B cell (primary cell): ENCODE data around the gene MDC1. TPM values are rescaled to one million over a fixed set of nuclear protein-coding genes. Genes with fewer than 3 reads are reported as not detected.

Source experiments
- ATAC-seq: fragments of 200-7000 bp; cut with Tn5 transposase; one replicate; pipeline ENCODE4 v1.10.0; 2021; ENCODE audit warnings: low read depth, mild to moderate bottlenecking, moderate number of reproducible peaks, moderate library complexity
- CTCF ChIA-PET: fragments of 350-600 bp; sonication (Branson Sonifier 250); formaldehyde crosslinking; loops from one replicate; lab custom pipeline; 2021; ENCODE audit warnings: antibody characterized with exemption, inconsistent platforms; lab: Charles Lee
- POLR2A ChIA-PET: fragments of 350-600 bp; sonication (Branson Sonifier 250); formaldehyde crosslinking; loops from one replicate; lab custom pipeline; 2021; ENCODE audit warnings: antibody characterized with exemption; lab: Charles Lee
- DNase-seq: peaks from one replicate; pipeline ENCODE4 v3.0.0; 2013
- H2AFZ ChIP-seq: 2 replicates; pipeline ENCODE4 v1.6.1; 2012; ENCODE audit warnings: mild to moderate bottlenecking, low read depth, low read length; ENCODE audit not compliant: insufficient read depth, poor library complexity, severe bottlenecking
- H3K27ac ChIP-seq, 2 donors: 1 replicate in 1 of 2; 2 replicates in 1 of 2; pipeline ENCODE4 v1.5.1; 2012 to 2013; ENCODE audit warnings: low read length in 2 of 2, mild to moderate bottlenecking in 2 of 2, moderate library complexity in 1 of 2
- H3K27me3 ChIP-seq, 4 experiments: fragments of 200-600 bp in 1 of 4; sonication (generic) in 1 of 4; replicated peaks in 1 of 4; 1 replicate in 2 of 4; 2 replicates in 2 of 4; pipeline versions ENCODE4 v1.6.1 to v1.7.0; 2013 to 2016; ENCODE audit warnings: low read length in 3 of 4, mild to moderate bottlenecking in 2 of 4, mixed read lengths in 1 of 4, moderate library complexity in 1 of 4; ENCODE audit not compliant: insufficient read depth in 4 of 4, control insufficient read depth in 3 of 4; ENCODE audit errors: control extremely low read depth in 1 of 4
- H3K36me3 ChIP-seq, 2 experiments: replicated peaks in 1 of 2; 1 replicate in 1 of 2; 2 replicates in 1 of 2; pipeline versions ENCODE4 v1.6.1 to v1.7.1; 2013; ENCODE audit warnings: low read length in 1 of 2; ENCODE audit not compliant: insufficient read depth in 2 of 2, control insufficient read depth in 1 of 2; ENCODE audit errors: control extremely low read depth in 1 of 2, extremely low read depth in 1 of 2
- H3K4me1 ChIP-seq, 2 donors: fragments of 200-600 bp in 1 of 2; sonication (generic) in 1 of 2; 1 replicate in 1 of 2; 2 replicates in 1 of 2; pipeline versions ENCODE4 v1.5.1 to v1.6.1; 2013 to 2017; ENCODE audit warnings: low read length in 2 of 2; ENCODE audit not compliant: control insufficient read depth in 2 of 2, insufficient read depth in 2 of 2
- H3K4me2 ChIP-seq: replicated peaks from 2 replicates; pipeline ENCODE3; 2012; ENCODE audit warnings: mild to moderate bottlenecking, low read depth, low read length; ENCODE audit not compliant: poor library complexity, severe bottlenecking
- H3K4me3 ChIP-seq, 5 experiments: fragments of 200-600 bp in 1 of 5; sonication (generic) in 1 of 5; 1 replicate in 3 of 5; 2 replicates in 2 of 5; pipeline versions ENCODE4 v1.5.1 to v1.7.0; 2011 to 2016; ENCODE audit warnings: low read length in 4 of 5, mild to moderate bottlenecking in 4 of 5, low read depth in 2 of 5, control low read depth in 1 of 5, moderate library complexity in 1 of 5; ENCODE audit not compliant: insufficient read depth in 1 of 5; ENCODE audit errors: control extremely low read depth in 1 of 5, extremely low read depth in 1 of 5
- H3K79me2 ChIP-seq: fragments of 200-600 bp; sonication (generic); one replicate; pipeline ENCODE4 v1.6.0; 2016; ENCODE audit warnings: low read length; ENCODE audit not compliant: control insufficient read depth, insufficient read depth
- H3K9ac ChIP-seq: fragments of 200-600 bp; sonication (generic); 2 replicates; pipeline ENCODE4 v1.6.1; 2017; ENCODE audit warnings: mild to moderate bottlenecking, low read length, moderate library complexity
- H3K9me3 ChIP-seq, 3 donors: one replicate each; pipeline versions ENCODE4 v1.6.1 to v1.7.1; 2013; ENCODE audit warnings: low read length in 2 of 3; ENCODE audit not compliant: control insufficient read depth in 2 of 3, insufficient read depth in 1 of 3; ENCODE audit errors: control extremely low read depth in 1 of 3
- H4K20me1 ChIP-seq: 2 replicates; pipeline ENCODE4 v1.6.0; 2012; ENCODE audit warnings: mild to moderate bottlenecking, low read length; ENCODE audit not compliant: insufficient read depth, control insufficient read depth, poor library complexity, severe bottlenecking
- H3K27ac Mint-ChIP-seq: one replicate; pipeline ENCODE4 v1.8.0; 2021; ENCODE audit warnings: mixed read lengths
- H3K27me3 Mint-ChIP-seq: one replicate; pipeline ENCODE4 v1.8.0; 2021; ENCODE audit warnings: mixed read lengths
- H3K4me1 Mint-ChIP-seq: one replicate; pipeline ENCODE4 v1.8.0; 2021; ENCODE audit warnings: mixed read lengths
- H3K4me3 Mint-ChIP-seq: one replicate; pipeline ENCODE4 v1.8.0; 2021; ENCODE audit warnings: mixed read lengths
- H3K9me3 Mint-ChIP-seq: one replicate; pipeline ENCODE4 v1.8.0; 2022; ENCODE audit warnings: mixed read lengths; ENCODE audit not compliant: insufficient read depth
- CTCF ChIP-seq: fragments of 200-600 bp; IDR thresholded peaks from one replicate; pipeline ENCODE4 v1.8.0; 2022; ENCODE audit warnings: antibody characterized with exemption, mild to moderate bottlenecking
- EZH2 ChIP-seq: IDR thresholded peaks from 2 replicates; pipeline ENCODE4 v1.6.1; 2012; ENCODE audit warnings: borderline replicate concordance, low read depth, mild to moderate bottlenecking, moderate library complexity, low read length; ENCODE audit not compliant: insufficient read depth, poor library complexity, severe bottlenecking
- WGBS: methylation state at CpG from one replicate; pipeline ENCODE4 v1.1.5; 2013; ENCODE audit warnings: missing lambda C conversion rate; ENCODE audit not compliant: insufficient coverage; 5-methylcytosine and 5-hydroxymethylcytosine counted together
- intact Hi-C: fragments of 100-400 bp; cut with micrococcal nuclease; formaldehyde crosslinking; loops from one replicate; pipeline ENCODE4 v1.10.0; 2022
- polyA plus RNA-seq: library from polyadenylated mRNA; depleted of rRNA; stranded (reverse); fragments of >200 nt; gene quantifications from 2 replicates; pipeline ENCODE4 v1.2.3, GENCODE V29; 2012
- total RNA-seq, 2 donors: library from RNA; stranded (reverse); fragments of 120-200 nt in 1 of 2; gene quantifications; 1 replicate in 1 of 2; 2 replicates in 1 of 2; pipeline versions ENCODE4 v1.2.3 to v1.2.4, GENCODE V29; 2013 to 2022

MDC1 gene
- total and polyA plus RNA-seq, 2 donors (not counting 1 experiment from before 2014, with no cell fraction given): 24.9 to 87.4 TPM

- H3K27me3 Mint-ChIP-seq: no peaks in the 10 kb centered on the region
- H3K4me3 ChIP-seq: peak overlapping the region; percentile 56 to 82 (median 63)
Measured at GRCh38 chr6:30741789-30742315, 24.8 kb upstream of the MDC1 start.

More at GRCh38 chr6:30741789-30742315, 24.8 kb upstream of the MDC1 start:
- Histone ChIP-seq H3K36me3 (peaks cover 0 to 9% of the 10 kb centered on the region in 2 experiments), H3K9ac (peak overlapping the region; percentile 70), H3K4me1 (peaks cover 25 to 41% of the 10 kb centered on the region in 2 donors), H3K27me3 (no peaks in the 10 kb centered on the region), H3K4me2 (peak overlapping the region; percentile 92), H2AFZ (peak overlapping the region; percentile 80), H3K9me3 (no peaks in the 10 kb centered on the region), H3K79me2 (peaks cover 4% of the 10 kb centered on the region), H3K27ac (peak overlapping the region in 1 of 2 donors; percentile 61), H4K20me1 (no peaks in the 10 kb centered on the region)
- H3K4me3 Mint-ChIP-seq: peak overlapping the region; percentile 87
- ChIA-PET POLR2A (interaction anchor here (0.9 to 1.2 kb wide), 2 partner anchors 20 to 246 kb away, joined by 3 read pairs; no protein-coding TSS in a partner anchor), CTCF (interaction anchor here (0.7 to 4.4 kb wide), 7 partner anchors 8 to 203 kb away, joined by 3 to 23 read pairs (median 4); no protein-coding TSS in a partner anchor)
- ATAC-seq (no peak), DNase-seq (peak; percentile 34)
- TF ChIP-seq EZH2: no peak
- TF ChIP-seq CTCF: no peak
- 16% methylated on average over 13 of the region's 13 CpGs for WGBS
- intact Hi-C loops: loop anchor here (1.0 to 10.0 kb wide), 4 partner anchors 20 to 170 kb away; partner anchors contain the start of genes ABCF1 and VARS2
- H3K4me1 Mint-ChIP-seq: peaks cover 53% of the 10 kb centered on the region
- H3K9me3 Mint-ChIP-seq: no peaks in the 10 kb centered on the region
- peak overlapping the region; percentile 77 for H3K27ac Mint-ChIP-seq
